ENCODE measurements around the gene IGFBPL1. TPM values are rescaled to one million over a fixed set of nuclear protein-coding genes. Genes with fewer than 3 reads are reported as not detected.
A peak's percentile ranks its signal among the peaks of the same experiment; 100 is the strongest.

Gene IGFBPL1
- total RNA-seq, 2 experiments from 2014 or later: not detected

DNA sequence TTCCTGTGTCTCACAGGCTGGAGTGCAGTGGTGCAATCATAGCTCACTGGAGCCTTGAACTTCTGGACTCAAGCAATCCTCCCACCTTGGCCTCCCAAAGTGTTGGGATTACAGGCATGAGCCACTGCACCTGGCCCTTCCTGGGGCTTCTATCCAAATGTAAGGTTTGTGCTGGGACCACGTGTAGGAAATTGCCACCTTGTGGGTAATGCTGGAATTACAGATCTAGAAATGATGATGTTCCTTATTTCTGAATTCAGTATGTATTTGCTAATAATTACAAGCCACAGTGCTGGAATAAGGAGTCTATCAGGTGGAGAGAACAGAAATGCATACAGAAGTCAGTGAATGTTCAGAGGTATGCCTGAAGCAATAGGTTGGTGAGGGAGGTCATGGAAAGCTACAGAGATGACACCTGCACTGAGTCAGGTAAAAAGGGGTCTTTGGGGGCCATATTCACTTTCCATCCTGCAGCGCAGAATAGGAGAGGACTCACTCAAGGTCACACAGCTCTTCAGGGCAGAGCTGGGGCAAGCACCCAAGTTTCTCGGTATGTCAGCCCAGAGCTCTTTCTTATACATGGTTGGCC lies 8.8 kb upstream of the IGFBPL1 start:
- H3K4me3 ChIP-seq (ENCODE audit: low read depth, low read length, poor library complexity, severe bottlenecking): no peak overlapping the region
- H3K9me2 ChIP-seq (ENCODE audit: insufficient read depth, low read length): no peaks in the 10 kb centered on the region
- peak; percentile 45 for DNase-seq (ENCODE audit: low spot score)
- H3K27ac ChIP-seq (ENCODE audit: low read depth, low read length, poor library complexity, severe bottlenecking): no peak overlapping the region
- ChIA-PET CTCF (ENCODE audit: unreplicated experiment) (no interaction called here), POLR2A (interaction anchor here (0.6 kb wide), 1 partner anchor 13 kb away, joined by 8 read pairs; no protein-coding TSS in a partner anchor)
- H3K9me3 ChIP-seq (ENCODE audit: low read length): no peaks in the 10 kb centered on the region
- no peak overlapping the region for H3K4me2 ChIP-seq (ENCODE audit: low read length)
- no peaks in the 10 kb centered on the region for H3K4me1 ChIP-seq (ENCODE audit: insufficient read depth, low read length, poor library complexity, severe bottlenecking)
- no peak overlapping the region for H2AFZ ChIP-seq (ENCODE audit: low read length)
- TF ChIP-seq, protein P1, sequence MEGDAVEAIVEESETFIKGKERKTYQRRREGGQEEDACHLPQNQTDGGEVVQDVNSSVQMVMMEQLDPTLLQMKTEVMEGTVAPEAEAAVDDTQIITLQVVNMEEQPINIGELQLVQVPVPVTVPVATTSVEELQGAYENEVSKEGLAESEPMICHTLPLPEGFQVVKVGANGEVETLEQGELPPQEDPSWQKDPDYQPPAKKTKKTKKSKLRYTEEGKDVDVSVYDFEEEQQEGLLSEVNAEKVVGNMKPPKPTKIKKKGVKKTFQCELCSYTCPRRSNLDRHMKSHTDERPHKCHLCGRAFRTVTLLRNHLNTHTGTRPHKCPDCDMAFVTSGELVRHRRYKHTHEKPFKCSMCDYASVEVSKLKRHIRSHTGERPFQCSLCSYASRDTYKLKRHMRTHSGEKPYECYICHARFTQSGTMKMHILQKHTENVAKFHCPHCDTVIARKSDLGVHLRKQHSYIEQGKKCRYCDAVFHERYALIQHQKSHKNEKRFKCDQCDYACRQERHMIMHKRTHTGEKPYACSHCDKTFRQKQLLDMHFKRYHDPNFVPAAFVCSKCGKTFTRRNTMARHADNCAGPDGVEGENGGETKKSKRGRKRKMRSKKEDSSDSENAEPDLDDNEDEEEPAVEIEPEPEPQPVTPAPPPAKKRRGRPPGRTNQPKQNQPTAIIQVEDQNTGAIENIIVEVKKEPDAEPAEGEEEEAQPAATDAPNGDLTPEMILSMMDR (conservative IDR thresholded peaks at IDR 0.05; ENCODE audit: low read length): peak; percentile 72
- no peak for TF ChIP-seq EZH2phosphoT487 (IDR thresholded peaks at IDR 0.05; ENCODE audit: borderline replicate concordance, low read depth, low read length)
- intact Hi-C loops (cut with micrococcal nuclease; ENCODE audit: unreplicated experiment): loop anchor here (1.0 to 5.0 kb wide), 2 partner anchors 81 to 520 kb away; no protein-coding TSS in a partner anchor
- H3K36me3 ChIP-seq (ENCODE audit: insufficient read depth, low read length): no peaks in the 10 kb centered on the region
- BruUV-seq (replicated peaks): no TSS peak
- H3K79me2 ChIP-seq (ENCODE audit: insufficient read depth, low read depth, low read length): no peaks in the 10 kb centered on the region
- no peaks in the 10 kb centered on the region for H4K20me1 ChIP-seq (ENCODE audit: insufficient read depth, low read length)

DNA sequence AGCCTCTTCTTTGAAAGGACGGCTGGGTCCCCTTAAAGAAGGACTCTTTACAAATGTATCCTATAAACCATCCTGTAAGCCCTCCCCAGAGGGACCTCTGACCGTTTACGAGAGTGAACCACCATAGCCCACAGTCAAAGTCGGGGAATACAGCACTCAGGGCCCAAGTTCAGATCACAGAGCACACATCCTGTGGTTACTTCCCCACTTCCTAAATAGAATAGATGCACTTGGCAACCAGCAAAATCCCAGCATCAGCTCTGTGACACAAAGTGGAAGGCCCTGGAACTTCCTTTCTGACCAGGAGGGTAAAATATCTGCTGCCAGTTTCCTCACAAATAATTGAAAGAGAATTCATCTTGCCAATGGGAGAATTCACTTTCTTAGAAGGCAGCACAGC lies 6.9 kb upstream of the IGFBPL1 start:
- Histone ChIP-seq H3K9me2 (ENCODE audit: insufficient read depth, low read length) (no peaks in the 10 kb centered on the region), H3K27ac (ENCODE audit: low read depth, low read length, poor library complexity, severe bottlenecking) (no peak overlapping the region), H3K36me3 (ENCODE audit: insufficient read depth, low read length) (no peaks in the 10 kb centered on the region), H3K79me2 (ENCODE audit: insufficient read depth, low read depth, low read length) (no peaks in the 10 kb centered on the region), H3K4me3 (ENCODE audit: low read depth, low read length, poor library complexity, severe bottlenecking) (no peak overlapping the region), H3K4me2 (ENCODE audit: low read length) (no peak overlapping the region), H3K9me3 (ENCODE audit: low read length) (no peaks in the 10 kb centered on the region), H3K4me1 (ENCODE audit: insufficient read depth, low read length, poor library complexity, severe bottlenecking) (no peaks in the 10 kb centered on the region), H2AFZ (ENCODE audit: low read length) (no peak overlapping the region), H4K20me1 (ENCODE audit: insufficient read depth, low read length) (no peaks in the 10 kb centered on the region)
- POLR2A ChIA-PET: no interaction called here
- intact Hi-C loops (cut with micrococcal nuclease; ENCODE audit: unreplicated experiment): loop anchor here (5.0 kb wide), 1 partner anchor 79 kb away; no protein-coding TSS in a partner anchor
- TF ChIP-seq, protein P1 (conservative IDR thresholded peaks at IDR 0.05; ENCODE audit: low read length): no peak
- CTCF ChIA-PET (ENCODE audit: unreplicated experiment): no interaction called here
- BruUV-seq (replicated peaks): no TSS peak
- DNase-seq (ENCODE audit: low spot score): no peak

DNA sequence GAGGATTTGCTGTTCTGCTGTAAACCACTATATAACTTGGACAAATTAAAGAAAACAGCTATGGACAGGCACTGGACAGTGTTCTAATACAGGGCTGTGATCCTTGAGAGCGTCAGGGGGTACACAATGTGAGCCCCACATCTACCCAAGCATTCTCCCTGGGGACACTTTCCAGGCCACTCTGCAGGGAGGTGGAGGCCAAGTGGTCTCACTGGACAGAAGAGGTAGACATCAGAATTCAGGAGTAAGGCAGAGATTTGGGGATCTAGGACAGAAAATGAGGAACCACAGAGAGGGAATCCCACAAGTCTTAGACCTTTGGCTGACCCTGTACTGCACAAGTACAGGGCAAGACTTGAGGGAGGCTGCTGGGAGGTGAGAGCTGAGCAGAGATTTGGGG lies 3.8 kb upstream of the IGFBPL1 start:
- H3K4me1 ChIP-seq (ENCODE audit: insufficient read depth, low read length, poor library complexity, severe bottlenecking): no peaks in the 10 kb centered on the region
- intact Hi-C loops (cut with micrococcal nuclease; ENCODE audit: unreplicated experiment): no loop called here
- no peak overlapping the region for H2AFZ ChIP-seq (ENCODE audit: low read length)
- no TSS peak for BruUV-seq (replicated peaks)
- H3K36me3 ChIP-seq (ENCODE audit: insufficient read depth, low read length): no peaks in the 10 kb centered on the region
- no peaks in the 10 kb centered on the region for H4K20me1 ChIP-seq (ENCODE audit: insufficient read depth, low read length)
- H3K4me3 ChIP-seq (ENCODE audit: low read depth, low read length, poor library complexity, severe bottlenecking): no peak overlapping the region
- TF ChIP-seq EZH2phosphoT487 (IDR thresholded peaks at IDR 0.05; ENCODE audit: borderline replicate concordance, low read depth, low read length): no peak
- TF ChIP-seq, protein P1 (conservative IDR thresholded peaks at IDR 0.05; ENCODE audit: low read length): no peak
- no peaks in the 10 kb centered on the region for H3K79me2 ChIP-seq (ENCODE audit: insufficient read depth, low read depth, low read length)
- no peaks in the 10 kb centered on the region for H3K9me3 ChIP-seq (ENCODE audit: low read length)
- no peaks in the 10 kb centered on the region for H3K9me2 ChIP-seq (ENCODE audit: insufficient read depth, low read length)
- H3K27ac ChIP-seq (ENCODE audit: low read depth, low read length, poor library complexity, severe bottlenecking): no peak overlapping the region
- ChIA-PET CTCF (ENCODE audit: unreplicated experiment) (no interaction called here), POLR2A (interaction anchor here (0.9 kb wide), 1 partner anchor 14 kb away, joined by 4 read pairs; no protein-coding TSS in a partner anchor)
- no peak for DNase-seq (ENCODE audit: low spot score)
- no peak overlapping the region for H3K4me2 ChIP-seq (ENCODE audit: low read length)
